GM12892 (cell line): ENCODE results near the gene COL23A1.

Experiments used
- POLR2A ChIP-seq: IDR thresholded peaks from 2 replicates; pipeline ENCODE4 v1.6.1; 2011; ENCODE audit warnings: low read depth, low read length, control low read depth
- POLR2AphosphoS5 ChIP-seq: IDR thresholded peaks from 2 replicates; pipeline ENCODE4 v1.6.1; 2011; ENCODE audit warnings: low read depth, low read length, control low read depth
- TAF1 ChIP-seq: IDR thresholded peaks from 2 replicates; pipeline ENCODE4 v1.6.1; 2011; ENCODE audit warnings: low read depth, mild to moderate bottlenecking, control low read depth, low read length, borderline replicate concordance

GRCh38 chr5:178298283-178298807 is 291.8 kb downstream of the COL23A1 start:
- TF ChIP-seq POLR2A (no peak), TAF1 (no peak), POLR2AphosphoS5 (no peak)
